GM19395 (cell line): ENCODE results near the gene ZNF791.
"Not testable (repeated sequence)": the region's sequence is repeated elsewhere in the genome, so short reads cannot be mapped to it uniquely, and the experiment has no call there.

Experiments used
- ATAC-seq: cut with Tn5 transposase; IDR thresholded peaks from one replicate; pipeline ENCODE4 v1.9.1; 2021; ENCODE audit warnings: mild to moderate bottlenecking, moderate library complexity; ENCODE audit not compliant: unreplicated experiment

Gene ZNF791

DNA sequence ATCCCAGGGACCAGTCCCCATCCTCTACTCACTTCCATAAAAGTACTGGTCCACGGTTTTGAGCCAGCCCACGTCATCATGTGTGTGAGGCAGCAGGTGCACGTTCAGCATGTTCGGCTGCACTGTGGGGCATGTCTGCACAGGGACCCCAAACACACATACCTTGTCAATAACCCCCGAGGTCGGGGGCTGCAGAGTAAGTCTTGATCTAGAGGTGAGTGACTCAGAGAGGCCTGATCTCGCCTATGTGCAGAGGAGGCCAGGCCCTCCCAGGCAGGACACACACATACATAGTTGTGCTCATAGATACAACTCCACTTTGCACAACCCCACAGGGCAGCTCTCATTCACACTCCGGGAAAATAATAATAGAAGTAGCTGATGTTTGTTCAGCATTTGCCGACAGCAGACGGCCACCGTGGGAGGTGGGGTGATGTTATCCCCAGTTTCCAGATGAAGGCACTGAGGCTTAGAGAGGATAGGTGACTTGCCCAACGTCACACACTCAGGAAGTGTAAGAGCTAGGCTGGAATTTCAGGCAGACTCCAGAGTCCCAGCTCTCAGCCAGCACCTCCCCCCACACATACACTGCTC lies 55.0 kb downstream of the ZNF791 start:
- ATAC-seq: no peak

DNA sequence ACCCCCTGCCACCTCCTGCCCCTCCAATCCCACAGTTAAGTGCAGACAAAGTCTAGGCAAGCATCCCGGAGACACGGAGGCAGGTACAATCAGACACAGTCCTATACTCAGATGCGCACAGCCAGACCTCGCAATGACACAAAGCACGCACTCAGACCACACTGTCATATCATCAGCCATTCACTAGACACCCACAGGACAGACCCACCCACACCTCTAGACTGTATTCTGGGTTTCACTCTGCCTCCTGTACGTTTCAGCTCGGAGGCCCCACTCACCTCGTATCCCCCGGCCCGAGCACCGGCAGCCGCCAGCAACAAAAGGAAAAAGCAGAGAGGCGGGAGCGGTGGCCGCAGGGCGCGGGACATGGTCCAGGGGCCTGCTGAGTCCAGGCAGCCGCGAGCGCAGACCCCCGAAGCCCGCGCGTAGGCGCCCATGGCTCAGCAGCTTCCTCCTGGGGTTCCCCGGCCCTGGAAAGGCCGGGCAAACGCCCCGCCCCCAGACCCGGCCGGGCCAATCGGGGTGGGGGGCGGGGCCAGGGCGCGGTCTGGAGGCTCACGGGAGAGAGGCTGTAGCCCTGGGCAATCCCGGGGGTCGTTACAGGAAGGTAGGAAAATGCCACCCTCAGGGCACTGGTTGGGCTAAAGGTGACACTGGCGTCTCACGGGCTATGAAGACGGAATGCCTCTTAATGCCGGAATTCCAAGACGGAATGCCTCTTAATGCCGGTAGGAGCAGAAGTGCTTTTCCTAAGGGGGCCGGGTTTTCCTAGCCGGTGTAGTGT lies 55.7 kb downstream of the ZNF791 start, which contains the start of the genes MAN2B1 and WDR83:
MAN2B1 (minus strand) TSS at position 478 of the 784 bp plus-strand sequence; CDS start at position 437, 41 bp downstream.
WDR83 (plus strand) TSS at position 543 of the 784 bp plus-strand sequence. CDS start 2,984 bp downstream, outside the sequence.
- no peak for ATAC-seq

DNA sequence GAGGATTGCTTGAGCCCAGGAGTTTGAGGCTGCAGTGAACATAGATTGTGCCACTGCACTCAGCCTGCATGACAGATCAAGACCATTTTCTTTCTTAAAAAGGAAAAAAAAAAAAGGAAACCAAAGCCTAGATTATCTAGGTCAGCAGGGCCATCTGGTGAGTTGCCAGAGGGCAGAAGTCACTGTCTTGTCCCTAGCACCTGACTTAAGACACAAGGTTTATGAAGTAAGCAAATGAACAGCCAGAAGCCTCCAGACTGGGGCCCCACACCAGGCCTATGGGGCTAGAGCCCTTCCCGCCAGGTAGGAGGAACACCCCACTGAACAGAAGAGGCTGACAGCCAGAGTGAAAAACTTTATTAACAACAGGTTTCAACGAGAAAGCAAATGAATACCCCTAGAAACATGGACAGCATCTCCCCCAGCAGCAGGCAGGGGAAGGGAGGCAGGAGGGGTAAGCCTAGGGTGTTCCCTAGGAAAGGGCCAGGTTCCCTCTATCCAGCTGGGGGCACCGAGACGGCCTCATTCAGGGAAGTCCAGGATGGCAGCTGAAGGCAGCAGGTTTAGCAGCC lies 57.1 kb downstream of the ZNF791 start:
- no peak for ATAC-seq

DNA sequence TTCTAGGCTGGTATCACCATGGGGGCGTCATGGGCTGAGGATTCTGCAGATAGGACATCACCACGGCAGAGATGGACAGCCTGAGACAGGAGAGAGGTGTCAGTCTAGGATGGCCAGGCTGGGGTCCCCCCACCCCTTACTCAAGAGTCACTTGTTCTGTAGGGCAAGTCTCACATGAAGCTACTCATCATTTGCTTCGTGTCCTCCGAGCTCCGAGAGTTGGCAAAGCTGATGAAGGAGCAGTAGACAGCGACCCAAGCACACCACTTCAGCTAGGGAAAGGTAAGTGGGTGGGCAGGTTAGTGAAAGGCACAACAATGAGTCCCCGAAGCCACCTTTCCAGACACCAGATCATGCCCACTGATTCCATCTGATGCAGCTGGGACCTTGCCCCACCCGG lies 57.6 kb downstream of the ZNF791 start:
- ATAC-seq: no peak

DNA sequence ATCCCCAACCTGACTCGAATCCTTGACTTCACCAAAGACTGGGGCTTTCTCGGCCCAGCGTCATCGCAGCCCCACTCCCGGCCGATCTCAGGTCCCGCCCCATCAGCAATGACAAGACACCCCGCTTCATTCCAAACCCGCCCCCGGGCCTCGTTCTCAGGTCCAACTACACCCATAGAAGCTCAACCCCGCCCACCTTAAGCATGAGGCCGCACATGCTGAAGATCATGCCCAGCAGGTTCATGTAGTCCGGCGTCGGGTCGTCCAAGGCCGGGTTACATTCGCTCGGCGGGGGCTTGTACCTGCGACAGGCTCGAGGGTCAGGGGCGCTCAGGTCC lies 58.2 kb downstream of the ZNF791 start:
- no peak for ATAC-seq

DNA sequence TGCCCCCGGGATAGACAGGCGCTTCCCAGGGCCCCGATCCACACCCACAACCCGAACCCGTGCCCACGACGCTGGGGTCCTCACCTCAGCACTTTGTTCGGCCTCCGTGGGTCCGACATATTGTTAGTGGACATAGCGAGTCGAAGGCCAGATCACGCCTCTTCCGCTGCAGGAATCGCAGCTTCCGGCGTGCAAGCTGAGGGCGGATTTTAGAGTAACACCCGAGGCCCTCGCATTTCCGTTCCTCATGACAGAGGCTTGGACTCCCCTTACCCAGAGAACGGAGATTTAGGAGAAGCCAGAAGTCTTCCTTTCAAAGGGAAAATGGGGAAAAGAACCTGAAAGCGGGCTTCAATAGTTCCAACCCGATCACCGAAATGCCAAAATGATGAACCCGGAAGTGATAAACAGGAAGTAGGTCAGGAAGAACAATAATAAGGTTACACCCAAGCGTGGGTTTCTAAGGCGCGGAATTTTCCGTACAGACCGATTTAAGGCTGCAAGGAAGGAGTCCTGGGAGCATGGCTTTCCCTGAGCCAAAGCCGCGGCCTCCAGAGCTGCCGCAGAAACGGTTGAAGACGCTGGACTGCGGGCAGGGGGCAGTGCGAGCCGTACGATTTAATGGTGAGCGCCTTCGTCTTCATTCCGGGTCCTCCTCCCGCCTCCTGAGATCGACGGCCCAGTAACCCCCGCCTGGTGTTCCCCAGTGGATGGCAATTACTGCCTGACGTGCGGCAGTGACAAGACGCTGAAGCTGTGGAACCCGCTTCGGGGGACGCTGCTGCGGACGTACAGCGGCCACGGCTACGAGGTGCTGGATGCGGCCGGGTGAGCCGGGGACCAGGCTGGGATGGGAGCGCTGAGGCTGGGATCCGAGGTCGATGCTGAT lies 58.8 kb downstream of the ZNF791 start:
- no peak for ATAC-seq

DNA sequence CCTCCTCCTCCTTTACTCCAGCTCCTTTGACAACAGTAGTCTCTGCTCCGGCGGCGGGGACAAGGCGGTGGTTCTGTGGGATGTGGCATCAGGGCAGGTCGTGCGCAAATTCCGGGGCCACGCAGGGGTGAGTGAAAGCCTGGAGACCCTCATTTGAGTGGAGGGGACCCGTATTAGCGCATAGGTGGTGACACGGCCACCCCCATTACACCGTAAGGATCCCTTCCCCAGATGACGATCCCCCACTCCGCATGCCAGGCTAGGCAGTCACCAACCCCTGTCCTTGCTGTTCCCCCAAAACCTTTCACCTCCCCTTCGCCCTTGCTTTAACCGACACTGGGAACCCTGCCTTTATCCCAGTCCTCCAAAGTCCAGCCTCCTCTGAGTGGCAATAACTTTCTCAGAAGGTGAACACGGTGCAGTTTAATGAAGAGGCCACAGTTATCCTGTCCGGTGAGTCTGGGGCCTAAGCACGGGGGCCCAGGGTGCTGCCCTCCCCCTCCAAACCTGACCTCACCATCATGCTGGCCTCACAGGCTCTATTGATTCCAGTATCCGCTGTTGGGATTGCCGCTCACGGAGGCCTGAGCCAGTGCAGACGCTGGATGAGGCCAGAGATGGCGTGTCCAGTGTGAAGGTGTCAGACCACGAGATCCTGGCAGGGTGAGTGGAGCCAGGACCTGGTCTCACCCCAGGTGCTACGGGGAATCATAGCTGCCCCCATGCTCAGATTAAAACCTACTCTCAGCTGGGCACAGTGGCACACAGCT lies 59.6 kb downstream of the ZNF791 start:
- no peak for ATAC-seq

DNA sequence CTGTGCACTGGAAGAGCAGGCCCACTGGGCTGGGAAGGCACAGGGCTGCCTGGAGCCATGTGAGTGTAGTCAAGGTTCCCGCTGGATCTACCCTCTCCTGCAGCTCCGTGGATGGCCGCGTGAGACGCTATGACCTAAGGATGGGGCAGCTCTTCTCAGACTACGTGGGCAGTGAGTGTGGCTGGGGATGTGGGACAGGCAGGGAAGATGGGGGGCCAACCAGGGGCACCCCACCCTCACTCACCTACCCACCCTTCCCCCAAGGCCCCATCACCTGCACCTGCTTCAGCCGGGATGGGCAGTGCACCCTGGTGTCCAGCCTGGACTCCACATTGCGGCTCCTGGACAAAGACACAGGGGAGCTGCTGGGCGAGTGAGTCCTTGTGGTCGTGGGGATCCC lies 62.0 kb downstream of the ZNF791 start:
- no peak for ATAC-seq

DNA sequence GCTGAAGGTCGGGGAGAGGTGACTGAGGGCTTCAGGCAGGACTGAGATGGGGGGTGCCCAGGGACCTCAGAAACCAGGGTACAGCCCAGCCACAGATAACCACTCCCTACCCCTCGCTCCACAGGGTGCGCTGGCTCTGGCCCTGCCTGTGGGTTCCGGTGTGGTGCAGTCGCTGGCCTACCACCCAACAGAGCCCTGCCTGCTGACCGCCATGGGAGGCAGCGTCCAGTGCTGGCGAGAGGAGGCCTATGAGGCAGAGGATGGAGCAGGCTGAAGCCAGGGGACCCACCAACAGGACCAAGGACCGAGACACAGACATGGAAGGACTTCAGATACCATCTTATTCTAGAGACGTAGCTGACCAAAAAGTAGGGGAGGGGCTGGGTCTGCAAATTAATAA lies 64.7 kb downstream of the ZNF791 start:
- no peak for ATAC-seq

DNA sequence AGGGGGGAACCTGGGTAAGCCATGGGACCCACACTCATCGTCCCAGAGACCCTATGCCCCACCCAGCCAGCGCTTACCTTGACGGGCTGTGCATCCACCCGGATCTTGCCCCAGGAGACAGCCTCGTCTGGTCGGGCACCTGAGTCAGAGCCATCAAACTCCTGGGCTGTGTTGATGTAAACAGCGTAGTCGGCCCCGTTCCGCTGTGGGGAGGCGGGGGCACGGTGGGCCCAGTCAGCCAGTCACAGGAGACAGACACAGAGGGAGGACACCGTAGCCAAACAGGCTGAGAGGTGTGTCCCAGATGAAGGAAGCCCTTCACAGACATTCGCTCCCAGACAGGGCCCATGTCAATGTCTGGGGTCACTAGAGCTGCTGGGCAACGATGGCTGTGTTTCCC lies 65.2 kb downstream of the ZNF791 start:
- no peak for ATAC-seq

DNA sequence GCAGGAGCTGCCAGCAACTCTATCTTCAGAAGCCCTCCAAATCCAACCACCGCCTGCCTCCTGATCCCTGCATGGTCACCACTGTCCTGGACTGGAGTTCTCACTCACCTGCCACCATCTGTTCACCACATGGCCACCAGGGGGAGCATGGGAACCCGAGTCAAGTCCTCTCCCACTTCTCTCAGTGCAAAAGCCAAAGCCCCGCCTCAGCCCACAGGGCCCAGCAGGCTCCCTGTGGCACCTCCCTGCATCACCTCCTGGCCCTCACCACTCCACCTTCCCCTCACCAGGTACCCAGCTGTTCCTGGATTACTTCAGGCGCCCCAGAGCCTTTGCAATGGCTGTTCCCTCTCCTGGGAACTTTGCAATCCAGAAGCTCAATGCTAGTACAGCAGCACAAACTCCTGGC lies 65.7 kb downstream of the ZNF791 start:
- ATAC-seq: no peak

DNA sequence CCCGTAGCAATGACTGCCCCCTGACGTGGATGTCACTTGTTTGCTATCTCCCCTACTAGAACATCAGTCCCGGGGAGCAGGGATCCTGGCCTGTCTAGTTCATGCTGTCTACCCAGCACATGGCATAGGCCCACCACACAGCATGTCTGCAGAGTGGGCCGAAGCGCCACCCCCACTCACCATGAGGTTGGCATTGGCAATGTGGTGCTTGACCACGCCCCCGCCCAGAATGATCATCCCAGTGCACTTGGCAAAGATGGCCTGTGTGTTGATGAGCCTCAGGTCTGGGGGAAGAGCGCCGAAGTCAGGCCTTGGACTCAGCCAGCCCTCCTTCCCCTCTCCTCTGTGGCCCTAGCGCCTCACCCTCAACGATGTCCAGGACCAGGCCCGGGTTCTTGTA lies 66.2 kb downstream of the ZNF791 start:
- ATAC-seq: no peak

DNA sequence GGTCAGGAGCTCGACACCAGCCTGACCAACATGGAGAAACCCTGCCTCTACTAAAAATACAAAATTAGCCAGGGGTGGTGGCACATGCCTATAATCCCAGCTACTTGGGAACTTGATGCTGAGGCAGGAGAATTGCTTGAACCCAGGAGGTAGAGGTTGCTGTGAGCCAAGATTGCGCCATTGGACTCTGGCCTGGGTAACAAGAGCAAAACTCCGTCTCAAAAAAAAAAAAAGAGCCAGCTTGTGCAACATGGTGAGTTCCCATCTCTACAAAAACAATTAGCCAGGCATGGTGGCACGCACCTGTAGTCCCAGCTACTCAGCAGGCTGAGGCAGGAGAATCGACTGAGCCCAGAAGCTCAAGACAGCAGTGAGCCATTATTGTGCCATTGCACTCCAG lies 67.3 kb downstream of the ZNF791 start:
- not testable (repeated sequence) for ATAC-seq

DNA sequence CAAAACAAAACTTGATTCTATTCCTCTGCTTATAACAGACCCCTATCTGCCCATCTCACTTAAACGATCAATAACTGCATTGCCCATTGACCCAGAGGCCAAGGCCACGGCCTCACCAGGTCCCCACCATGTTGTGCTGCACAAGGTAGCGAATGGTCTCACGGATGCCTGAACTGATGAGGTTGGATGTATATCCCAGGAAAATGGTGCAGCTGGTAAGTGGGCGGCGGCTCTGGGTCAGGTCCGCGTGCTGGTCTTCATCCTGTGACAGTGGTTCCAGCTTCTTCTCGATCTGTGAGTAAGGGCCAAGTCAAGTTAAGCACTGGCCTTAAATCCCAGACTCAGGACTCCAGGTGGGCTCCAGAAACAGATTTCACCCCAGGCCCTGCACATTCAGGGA lies 69.3 kb downstream of the ZNF791 start:
- ATAC-seq: no peak

DNA sequence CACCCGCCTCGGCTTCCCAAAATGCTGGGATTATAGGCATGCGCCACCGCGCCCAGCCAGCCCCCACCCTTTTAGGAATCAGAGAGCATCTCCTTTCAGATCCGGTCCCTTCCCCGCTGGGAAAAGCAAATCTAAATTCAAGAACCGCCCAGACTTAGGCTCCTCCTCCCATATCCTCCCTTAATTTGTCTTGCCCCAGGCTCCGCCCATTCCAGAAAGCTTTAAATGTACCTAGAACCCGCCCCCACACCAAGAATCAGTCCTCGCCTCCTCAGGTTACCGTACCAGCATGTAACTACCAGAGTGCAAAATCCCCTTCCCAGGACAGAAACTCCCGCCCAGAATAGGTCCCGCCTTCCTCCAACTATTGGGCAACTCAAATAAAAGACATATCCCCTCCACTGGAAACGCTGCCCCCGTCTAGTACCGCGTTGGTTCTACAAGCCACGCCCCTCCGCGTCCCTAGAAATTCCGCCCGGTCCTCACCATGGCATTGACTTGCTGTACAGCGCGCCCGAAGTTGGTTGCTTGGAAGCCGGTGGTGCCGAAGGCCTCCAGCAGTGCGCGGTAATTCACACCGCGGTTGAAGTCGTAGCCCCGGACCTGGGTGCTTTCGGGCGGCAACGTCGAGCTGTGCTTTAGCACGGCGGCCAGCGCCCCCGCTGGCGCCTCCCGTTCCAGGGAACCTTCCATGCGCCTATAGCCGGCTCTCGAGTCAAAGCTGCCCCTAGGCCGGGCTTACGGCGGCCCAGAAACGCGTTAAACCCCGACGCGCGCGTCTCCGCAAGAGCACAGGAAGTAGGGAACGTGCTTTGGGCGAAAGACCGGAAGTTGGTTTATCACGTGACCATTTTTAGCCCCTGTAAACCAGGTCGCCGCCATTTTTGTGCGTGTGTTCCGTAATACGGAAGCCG lies 70.6 kb downstream of the ZNF791 start, which contains the start of gene DHPS:
DHPS (minus strand) TSS at position 807 of the 914 bp plus-strand sequence; CDS start at position 693, 114 bp downstream.
- peak; percentile 75 for ATAC-seq
